Measurements from ENCODE around the gene TIMP2.

DNA sequence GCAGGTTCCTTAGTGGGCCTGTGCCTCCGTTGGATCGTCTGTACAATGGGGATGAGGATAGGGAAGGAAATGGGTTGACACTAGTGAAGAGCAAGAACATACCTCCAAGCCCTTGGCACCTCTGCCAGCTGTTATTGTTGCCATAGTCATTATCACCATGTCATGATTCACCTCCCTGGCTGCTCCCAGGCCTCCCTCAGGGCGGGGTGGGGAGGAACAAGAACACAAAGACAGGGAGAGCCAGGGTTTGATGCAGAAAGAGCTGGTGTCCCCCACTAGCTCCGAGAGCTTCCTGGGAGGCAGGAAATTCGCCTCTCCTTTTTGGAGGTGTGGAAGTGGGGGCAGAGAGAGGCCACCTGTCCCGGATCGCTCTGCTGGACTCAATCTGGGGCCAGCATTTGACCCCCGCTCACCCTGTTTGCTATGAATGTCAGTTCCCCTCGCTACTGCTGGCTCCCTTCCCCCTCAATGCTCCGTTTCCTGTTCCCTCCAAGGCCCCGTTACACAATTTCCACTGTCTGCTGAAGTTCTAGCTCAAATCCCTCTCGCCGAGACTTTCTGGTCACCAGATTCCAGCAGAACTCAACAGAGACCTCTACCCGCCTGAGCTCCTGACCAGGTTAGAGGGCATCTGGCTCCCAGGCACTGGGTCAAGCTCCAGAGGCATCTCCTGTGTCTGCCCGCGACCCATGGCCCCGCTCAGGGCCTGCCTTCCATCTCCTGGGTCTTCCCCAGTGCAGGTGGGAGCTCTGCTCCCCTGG, 9.1 kb downstream of the TIMP2 start:
- TF ChIP-seq, protein P1, sequence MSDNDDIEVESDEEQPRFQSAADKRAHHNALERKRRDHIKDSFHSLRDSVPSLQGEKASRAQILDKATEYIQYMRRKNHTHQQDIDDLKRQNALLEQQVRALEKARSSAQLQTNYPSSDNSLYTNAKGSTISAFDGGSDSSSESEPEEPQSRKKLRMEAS (IDR thresholded peaks at IDR 0.05), result no peak
- TF ChIP-seq EGR1 (IDR thresholded peaks at IDR 0.05; ENCODE audit: low read depth in 2 of 2), result no peak
